Mesothelial cell of epicardium (in vitro differentiated cells): Measurements from ENCODE around the gene AMBN. TPM values are rescaled to one million over a fixed set of nuclear protein-coding genes. Genes with fewer than 3 reads are reported as not detected.

Experiments used
- DNase-seq, 2 experiments: peaks; one replicate each; pipeline ENCODE4 v3.0.0; 2021; ENCODE audit warnings: low spot score in 2 of 2; ENCODE audit not compliant: unreplicated experiment in 2 of 2
- H3K27ac Mint-ChIP-seq: 2 replicates; pipeline ENCODE4 v1.8.0; 2021; ENCODE audit warnings: mixed read lengths
- H3K27me3 Mint-ChIP-seq: 2 replicates; pipeline ENCODE4 v1.8.0; 2021; ENCODE audit warnings: low read depth, mixed read lengths
- H3K36me3 Mint-ChIP-seq: 2 replicates; pipeline ENCODE4 v1.8.0; 2021; ENCODE audit warnings: mixed read lengths
- H3K4me1 Mint-ChIP-seq: 2 replicates; pipeline ENCODE4 v1.8.0; 2021; ENCODE audit warnings: mixed read lengths
- H3K4me3 Mint-ChIP-seq: 2 replicates; pipeline ENCODE4 v1.8.0; 2021; ENCODE audit warnings: mild to moderate bottlenecking, moderate library complexity, mixed read lengths
- H3K9me3 Mint-ChIP-seq: 2 replicates; pipeline ENCODE4 v1.8.0; 2021; ENCODE audit warnings: mixed read lengths
- total RNA-seq: library from RNA; stranded (reverse); gene quantifications from 3 replicates; pipeline ENCODE4 v1.2.1, GENCODE V29; 2021
- TF ChIP-seq, protein P1 (sequence below): fragments of 200-600 bp; sonication (generic); IDR thresholded peaks from one replicate; pipeline ENCODE4 v1.5.0; 2021; ENCODE audit warnings: antibody characterized with exemption; ENCODE audit not compliant: unreplicated experiment

AMBN gene
- total RNA-seq, 1 donor from 2014 or later, result 0.36 TPM

DNA sequence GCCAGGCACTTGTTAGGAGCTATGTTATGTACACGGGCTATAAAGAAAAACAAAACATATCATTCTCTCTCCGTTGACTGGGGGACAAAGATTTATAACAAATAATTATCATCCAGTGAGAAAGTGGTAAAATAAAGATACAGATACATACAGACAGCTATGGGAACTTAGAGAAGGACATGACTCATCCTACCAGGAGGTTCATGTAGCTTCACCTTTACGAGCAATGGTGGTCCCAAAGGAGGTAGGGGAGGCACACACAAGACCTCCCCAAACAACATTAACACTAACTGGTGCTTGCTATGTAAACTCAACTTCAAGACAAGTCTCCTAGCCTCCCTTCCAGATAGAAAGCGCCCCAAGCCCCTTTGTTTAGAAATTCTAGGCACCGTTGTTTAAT is 8.9 kb downstream of the AMBN start:
- Mint-ChIP-seq H3K36me3 (no peaks in the 10 kb centered on the region), H3K27ac (no peak overlapping the region), H3K27me3 (no peaks in the 10 kb centered on the region), H3K4me1 (peaks cover 10% of the 10 kb centered on the region), H3K9me3 (no peaks in the 10 kb centered on the region), H3K4me3 (no peak overlapping the region)
- DNase-seq, result no peak
- TF ChIP-seq, protein P1, sequence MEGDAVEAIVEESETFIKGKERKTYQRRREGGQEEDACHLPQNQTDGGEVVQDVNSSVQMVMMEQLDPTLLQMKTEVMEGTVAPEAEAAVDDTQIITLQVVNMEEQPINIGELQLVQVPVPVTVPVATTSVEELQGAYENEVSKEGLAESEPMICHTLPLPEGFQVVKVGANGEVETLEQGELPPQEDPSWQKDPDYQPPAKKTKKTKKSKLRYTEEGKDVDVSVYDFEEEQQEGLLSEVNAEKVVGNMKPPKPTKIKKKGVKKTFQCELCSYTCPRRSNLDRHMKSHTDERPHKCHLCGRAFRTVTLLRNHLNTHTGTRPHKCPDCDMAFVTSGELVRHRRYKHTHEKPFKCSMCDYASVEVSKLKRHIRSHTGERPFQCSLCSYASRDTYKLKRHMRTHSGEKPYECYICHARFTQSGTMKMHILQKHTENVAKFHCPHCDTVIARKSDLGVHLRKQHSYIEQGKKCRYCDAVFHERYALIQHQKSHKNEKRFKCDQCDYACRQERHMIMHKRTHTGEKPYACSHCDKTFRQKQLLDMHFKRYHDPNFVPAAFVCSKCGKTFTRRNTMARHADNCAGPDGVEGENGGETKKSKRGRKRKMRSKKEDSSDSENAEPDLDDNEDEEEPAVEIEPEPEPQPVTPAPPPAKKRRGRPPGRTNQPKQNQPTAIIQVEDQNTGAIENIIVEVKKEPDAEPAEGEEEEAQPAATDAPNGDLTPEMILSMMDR, result no peak

- Mint-ChIP-seq H3K27ac (no peak overlapping the region), H3K9me3 (no peaks in the 10 kb centered on the region), H3K4me1 (peaks cover 10% of the 10 kb centered on the region), H3K36me3 (no peaks in the 10 kb centered on the region), H3K4me3 (no peak overlapping the region), H3K27me3 (no peaks in the 10 kb centered on the region)
- DNase-seq, result peak in 1 of 2 experiments; percentile 42
- TF ChIP-seq, protein P1, result peak; percentile 29
These were observed 9.5 kb downstream of the AMBN start for GRCh38 chr4:70601422-70602039.

DNA sequence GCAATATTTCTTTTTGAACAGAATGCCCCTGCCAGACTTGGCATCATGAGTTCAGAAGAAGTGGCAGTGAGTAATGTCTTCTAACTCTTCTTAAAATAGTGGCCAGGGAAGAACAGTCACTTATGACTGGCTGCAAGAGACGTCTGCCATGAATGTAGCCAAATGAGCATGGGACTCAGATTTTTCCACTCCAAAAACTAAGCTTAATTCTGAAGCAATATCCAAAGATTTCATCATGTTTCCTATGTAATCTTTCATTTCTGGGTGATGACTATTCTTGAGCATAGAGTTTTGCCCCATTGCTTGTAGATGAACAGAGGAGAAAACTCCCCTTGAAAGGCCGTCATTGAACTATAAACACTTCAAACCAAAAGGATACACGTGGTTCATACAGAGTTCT is 11.8 kb downstream of the AMBN start:
- no peak for DNase-seq
- H3K36me3 Mint-ChIP-seq, result no peaks in the 10 kb centered on the region
- H3K27ac Mint-ChIP-seq, result no peak overlapping the region
- H3K27me3 Mint-ChIP-seq, result no peaks in the 10 kb centered on the region
- peaks cover 10% of the 10 kb centered on the region for H3K4me1 Mint-ChIP-seq
- no peaks in the 10 kb centered on the region for H3K9me3 Mint-ChIP-seq
- no peak overlapping the region for H3K4me3 Mint-ChIP-seq
- TF ChIP-seq, protein P1, result no peak

GRCh38 chr4:70606459-70606858 is 14.4 kb downstream of the AMBN start:
- Mint-ChIP-seq H3K36me3 (no peaks in the 10 kb centered on the region), H3K27ac (no peak overlapping the region), H3K9me3 (no peaks in the 10 kb centered on the region), H3K4me1 (peaks cover under 1% of the 10 kb centered on the region), H3K27me3 (no peaks in the 10 kb centered on the region), H3K4me3 (no peak overlapping the region)
- TF ChIP-seq, protein P1, result no peak
- DNase-seq, result no peak

DNA sequence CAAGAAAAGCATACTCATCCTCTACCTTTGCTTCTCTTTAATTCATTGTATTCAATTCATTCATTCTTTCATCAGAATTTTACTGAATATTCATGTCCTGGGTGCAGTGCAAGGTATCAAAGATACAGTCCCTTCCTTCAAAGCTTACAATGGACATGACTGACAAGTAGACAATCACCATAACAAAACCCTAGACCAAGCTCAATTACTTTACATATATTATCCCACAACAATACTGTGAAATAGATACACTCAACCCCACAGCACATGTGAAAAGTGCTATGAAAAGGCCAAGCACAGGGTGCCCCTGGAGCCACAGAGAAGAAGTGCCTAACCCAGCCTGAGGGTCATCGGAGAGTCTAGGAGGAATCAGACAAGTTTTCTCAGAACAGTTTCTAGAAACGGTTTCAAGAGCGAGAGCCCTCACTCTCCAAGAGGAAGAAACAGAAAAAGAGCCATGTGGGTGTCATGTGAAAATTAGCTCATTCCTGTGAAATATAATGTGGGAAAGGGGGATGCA is 15.3 kb downstream of the AMBN start:
- Mint-ChIP-seq H3K27ac (no peak overlapping the region), H3K4me1 (no peaks in the 10 kb centered on the region), H3K27me3 (no peaks in the 10 kb centered on the region), H3K36me3 (no peaks in the 10 kb centered on the region), H3K4me3 (no peak overlapping the region), H3K9me3 (no peaks in the 10 kb centered on the region)
- TF ChIP-seq, protein P1, result no peak
- no peak for DNase-seq
